HG03575 (cell line): ENCODE measurements around the gene KDM4B.
"Not testable (repeated sequence)": the region's sequence is repeated elsewhere in the genome, so short reads cannot be mapped to it uniquely, and the experiment has no call there.

Source experiments
- ATAC-seq: cut with Tn5 transposase; IDR thresholded peaks from one replicate; pipeline ENCODE4 v1.9.1; 2021; ENCODE audit not compliant: unreplicated experiment, insufficient number of reproducible peaks, low FRiP score; ENCODE audit errors: extremely low read depth

Gene KDM4B

DNA sequence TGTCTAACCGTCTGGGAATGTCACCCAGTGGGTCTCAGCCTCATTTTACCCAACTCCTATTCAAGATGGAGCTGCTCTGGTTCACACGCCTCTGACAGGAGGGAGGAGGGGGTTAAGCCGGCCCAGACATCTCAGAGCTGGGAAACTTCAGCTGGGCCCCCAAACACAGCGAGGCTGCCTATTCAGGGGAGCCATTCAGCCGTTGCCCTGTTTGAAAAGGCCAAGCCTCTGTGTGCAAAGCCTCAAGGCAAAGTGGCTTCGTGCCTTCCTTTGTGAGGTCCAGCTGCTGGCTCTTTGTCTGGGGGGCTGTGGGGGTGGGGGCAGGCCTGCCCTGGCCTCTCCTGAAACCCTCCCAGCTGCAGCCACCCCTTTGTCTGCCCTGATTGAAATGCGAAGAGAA lies 224.3 kb downstream of the KDM4B start:
- no peak for ATAC-seq

DNA sequence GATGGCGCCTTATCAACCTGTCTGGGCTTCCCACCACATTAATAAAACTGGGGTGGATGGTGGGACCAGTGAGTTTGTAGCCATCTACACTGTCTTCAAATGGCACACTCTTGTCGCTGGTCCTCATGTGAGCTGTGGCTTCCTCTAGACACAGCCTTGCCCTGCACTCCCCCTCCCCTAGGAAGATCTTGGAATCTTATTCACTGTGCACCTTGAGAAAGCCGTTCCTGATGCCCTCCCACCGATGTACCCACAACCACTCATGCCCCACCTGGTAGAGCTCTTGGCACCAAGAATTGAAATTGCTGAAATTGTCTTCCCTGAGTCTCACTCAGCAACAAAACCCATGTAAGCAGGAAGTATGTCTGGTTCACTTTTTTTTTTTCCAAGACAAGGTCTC lies 225.7 kb downstream of the KDM4B start:
- no peak for ATAC-seq

DNA sequence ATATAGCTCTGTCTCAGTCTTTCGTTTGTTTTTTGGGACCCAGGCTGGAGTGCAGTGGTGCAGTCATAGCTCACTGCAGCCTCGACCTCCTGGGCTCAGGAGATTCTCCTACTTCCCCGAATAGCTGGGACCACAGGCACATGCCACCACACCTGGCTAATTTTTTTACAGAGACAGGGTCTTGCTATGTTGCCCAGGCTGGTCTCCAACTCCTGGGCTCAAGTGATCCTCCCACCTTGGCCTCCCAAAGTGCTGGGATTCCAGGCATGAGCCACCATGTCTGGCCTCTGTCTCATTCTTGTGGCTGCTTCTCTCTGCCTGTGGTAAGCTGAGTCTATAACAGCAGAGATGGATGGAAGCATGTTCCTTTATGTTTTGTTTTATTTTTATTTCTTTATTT lies 226.7 kb downstream of the KDM4B start:
- ATAC-seq = not testable (repeated sequence)

DNA sequence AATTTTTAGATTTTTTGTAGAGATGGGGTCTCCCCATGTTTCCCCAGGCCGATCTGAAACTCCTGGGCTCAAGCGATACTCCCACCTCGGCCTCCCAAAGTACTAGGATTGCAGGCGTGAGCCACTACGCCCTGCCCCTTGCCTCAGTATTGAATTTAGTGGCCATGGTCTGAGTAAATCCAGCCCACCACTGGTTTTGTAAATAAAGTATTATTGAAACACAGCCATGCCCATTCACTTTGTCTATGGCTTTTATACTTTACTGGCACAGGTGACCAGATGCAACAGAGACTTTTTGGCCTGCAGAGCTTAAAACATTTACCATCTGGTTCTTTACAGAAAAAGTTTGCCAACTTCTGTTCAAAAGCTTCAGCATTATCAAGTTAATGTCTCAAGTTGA lies 227.9 kb downstream of the KDM4B start:
- ATAC-seq = no peak

DNA sequence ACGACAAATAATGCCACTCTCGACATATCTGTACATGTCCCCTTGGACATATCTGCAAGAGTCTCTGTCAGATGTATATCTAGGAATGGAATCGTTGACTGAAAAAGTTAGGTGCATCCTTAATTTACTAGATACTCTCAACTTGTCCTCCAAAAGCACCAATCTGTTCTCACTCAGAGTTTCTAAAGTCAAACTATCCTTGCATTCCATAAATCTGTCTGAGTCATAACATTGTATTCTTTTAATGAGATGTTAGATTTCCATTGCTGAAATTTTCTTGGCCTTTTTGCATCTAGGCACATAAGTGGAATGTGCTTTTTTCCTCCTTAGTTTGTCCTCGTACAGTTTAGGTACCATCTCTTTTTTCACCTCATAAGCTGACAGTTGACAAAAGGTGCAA lies 231.9 kb downstream of the KDM4B start:
- no peak for ATAC-seq

DNA sequence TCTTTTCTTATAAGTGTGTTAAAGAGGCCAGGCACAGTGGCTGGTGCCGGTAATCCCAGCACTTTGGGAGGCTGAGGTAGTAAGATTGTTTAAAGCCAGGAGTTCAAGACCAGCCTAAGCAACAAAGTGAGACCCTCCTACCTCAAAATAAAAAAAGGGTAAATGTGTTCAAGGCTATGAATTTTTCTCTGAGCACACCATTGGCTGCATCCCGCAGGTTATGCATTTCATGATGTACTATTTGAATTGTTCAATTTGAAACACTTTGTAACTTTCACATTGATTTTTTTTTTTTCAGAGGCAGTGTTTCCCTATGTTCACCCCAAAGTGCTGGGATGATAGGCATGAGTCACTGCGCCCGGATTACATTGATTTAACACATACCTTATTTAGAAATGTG lies 233.6 kb downstream of the KDM4B start:
- ATAC-seq = no peak
